ENCODE measurements around the gene INAFM2.

The INAFM2 gene

DNA sequence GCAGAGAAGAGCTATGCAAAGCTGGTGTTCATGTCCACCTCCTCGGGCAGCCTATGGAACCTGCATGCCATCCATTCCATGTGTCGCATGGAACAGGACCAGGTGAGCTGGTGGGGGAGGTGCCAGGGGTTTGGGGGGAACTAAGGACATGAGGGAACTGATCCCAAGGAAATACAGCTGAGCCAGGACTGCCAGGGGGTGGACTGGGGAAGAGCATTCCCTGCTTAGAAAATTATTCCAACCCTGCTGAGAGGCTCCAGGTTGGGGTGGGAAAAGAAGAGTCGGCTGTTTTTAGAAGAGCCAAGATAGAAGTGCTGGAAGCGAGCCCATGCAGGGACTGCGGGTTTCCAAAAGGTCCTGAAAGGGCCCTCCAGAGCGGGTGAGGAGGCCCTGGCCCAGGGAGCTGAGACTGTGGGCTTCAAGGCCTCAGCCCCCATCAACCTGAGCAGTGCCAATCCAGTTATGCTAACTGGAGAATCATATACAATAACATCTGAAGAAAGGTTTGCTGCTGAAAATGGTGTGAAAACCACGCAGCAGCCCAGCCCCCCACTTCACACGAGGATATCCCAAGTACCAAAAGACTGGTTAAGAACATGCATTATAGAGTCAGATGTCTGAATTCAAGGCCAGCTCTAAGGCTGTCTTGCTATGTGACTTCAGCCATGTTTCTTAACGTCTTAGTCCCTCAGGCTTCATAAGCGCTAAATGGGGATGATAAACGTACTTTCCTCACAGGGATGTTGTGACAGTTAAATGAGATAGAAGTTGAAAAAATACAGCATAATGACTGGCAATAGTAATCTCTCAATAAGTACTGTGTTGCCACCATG lies 42.3 kb downstream of the INAFM2 start:
- DNase-seq: no peak

DNA sequence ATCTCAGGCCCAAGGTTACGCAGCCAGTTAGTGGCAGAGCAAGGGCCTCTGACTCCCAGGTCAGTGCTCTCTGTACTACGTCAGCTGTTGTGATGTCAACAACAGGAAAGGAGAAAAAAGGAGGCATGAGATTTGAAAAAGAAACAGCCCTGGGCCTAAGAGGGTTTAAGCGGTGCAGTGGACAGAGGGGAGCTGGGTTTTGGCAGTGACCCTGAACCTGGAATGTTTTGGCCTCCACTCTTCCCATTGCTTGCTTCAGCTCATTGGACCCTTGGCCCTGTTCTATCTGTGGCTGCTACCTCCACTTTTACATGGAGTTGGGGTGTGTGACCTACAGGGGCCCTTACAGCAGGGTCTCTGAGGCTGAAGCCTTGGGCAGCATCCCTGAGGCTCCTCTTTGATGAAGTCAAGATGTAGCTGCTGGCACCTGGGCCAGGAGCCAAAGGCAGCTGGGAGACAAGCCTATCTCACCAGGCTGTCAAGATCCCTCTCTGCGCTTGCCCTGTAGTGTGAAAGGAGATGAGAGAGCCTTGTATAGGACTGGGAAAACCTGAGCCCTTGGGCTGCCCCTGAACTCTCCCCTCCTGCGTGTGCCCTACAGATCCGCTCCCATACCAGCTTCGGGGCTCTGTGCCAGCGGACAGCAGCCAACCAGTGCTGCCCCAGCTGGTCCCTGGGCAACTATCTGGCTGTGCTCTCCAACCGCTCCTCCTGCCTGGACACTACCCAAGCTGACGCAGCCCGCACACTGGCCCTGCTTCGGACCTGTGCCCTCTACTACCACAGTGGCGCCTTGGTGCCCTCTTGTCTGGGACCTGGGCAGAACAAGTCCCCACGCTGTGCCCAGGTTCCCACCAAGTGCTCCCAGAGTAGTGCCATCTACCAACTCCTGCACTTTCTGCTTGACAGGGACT lies 43.2 kb downstream of the INAFM2 start:
- DNase-seq: no peak

DNA sequence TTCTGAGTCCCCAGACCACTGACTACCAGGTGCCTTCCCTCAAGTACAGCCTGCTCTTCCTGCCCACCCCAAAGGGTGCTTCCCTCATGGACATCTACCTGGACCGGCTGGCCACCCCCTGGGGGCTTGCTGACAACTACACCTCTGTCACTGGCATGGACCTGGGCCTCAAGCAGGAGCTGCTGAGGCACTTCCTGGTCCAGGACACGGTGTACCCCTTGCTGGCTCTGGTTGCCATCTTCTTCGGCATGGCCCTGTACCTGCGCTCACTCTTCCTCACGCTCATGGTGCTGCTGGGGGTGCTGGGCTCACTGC lies 43.8 kb downstream of the INAFM2 start:
- no peak for DNase-seq

DNA sequence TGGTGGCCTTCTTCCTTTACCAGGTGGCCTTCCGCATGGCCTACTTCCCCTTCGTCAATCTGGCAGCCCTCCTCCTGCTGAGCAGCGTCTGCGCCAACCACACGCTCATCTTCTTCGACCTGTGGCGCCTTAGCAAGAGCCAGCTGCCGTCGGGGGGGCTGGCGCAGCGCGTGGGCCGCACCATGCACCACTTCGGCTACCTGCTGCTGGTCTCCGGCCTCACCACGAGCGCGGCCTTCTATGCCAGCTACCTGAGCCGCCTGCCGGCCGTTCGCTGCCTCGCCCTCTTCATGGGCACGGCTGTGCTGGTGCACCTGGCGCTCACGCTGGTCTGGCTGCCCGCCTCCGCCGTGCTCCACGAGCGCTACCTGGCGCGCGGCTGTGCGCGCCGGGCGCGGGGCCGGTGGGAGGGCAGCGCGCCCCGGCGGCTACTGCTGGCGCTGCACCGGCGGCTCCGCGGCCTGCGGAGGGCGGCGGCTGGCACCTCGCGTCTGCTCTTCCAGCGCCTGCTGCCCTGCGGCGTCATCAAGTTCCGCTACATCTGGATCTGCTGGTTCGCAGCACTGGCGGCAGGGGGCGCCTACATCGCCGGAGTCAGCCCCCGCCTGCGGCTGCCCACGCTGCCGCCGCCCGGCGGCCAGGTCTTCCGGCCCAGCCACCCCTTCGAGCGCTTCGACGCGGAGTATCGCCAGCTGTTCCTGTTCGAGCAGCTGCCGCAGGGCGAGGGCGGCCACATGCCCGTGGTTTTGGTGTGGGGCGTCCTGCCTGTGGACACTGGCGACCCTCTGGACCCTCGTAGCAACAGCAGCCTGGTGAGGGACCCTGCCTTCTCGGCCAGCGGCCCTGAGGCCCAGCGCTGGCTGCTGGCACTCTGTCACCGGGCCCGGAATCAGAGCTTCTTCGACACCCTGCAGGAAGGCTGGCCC lies 44.5 kb downstream of the INAFM2 start:
- peak; percentile 93 for DNase-seq

DNA sequence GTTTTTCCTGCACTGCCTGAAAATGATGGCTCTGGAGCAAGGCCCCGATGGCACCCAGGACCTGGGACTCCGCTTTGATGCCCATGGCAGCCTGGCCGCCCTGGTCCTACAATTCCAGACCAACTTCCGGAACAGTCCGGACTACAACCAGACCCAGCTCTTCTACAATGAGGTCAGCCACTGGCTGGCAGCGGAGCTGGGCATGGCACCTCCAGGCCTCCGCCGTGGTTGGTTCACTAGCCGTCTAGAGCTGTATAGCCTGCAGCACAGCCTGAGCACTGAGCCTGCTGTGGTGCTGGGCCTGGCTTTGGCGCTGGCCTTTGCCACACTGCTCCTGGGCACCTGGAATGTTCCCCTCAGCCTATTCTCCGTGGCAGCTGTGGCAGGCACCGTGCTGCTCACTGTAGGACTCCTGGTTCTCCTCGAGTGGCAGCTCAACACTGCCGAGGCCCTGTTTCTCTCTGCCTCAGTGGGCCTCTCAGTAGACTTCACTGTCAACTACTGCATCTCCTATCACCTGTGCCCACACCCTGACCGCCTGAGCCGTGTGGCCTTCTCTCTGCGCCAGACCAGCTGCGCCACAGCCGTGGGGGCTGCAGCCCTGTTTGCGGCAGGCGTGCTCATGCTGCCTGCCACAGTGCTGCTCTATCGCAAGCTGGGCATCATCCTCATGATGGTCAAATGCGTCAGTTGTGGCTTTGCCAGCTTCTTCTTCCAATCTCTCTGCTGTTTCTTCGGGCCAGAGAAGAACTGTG lies 45.4 kb downstream of the INAFM2 start:
- DNase-seq: no peak

DNA sequence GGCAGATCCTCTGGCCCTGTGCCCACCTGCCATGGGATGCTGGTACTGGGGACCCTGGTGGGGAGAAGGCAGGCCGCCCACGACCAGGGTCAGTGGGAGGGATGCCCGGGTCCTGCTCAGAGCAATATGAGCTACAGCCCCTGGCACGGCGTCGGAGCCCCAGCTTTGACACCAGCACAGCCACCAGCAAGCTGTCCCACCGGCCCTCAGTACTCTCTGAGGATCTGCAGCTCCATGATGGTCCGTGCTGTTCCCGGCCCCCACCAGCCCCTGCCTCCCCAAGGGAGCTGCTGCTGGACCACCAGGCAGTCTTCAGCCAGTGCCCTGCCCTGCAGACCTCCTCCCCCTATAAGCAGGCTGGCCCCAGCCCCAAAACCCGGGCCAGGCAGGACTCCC lies 46.0 kb downstream of the INAFM2 start:
- DNase-seq: no peak

DNA sequence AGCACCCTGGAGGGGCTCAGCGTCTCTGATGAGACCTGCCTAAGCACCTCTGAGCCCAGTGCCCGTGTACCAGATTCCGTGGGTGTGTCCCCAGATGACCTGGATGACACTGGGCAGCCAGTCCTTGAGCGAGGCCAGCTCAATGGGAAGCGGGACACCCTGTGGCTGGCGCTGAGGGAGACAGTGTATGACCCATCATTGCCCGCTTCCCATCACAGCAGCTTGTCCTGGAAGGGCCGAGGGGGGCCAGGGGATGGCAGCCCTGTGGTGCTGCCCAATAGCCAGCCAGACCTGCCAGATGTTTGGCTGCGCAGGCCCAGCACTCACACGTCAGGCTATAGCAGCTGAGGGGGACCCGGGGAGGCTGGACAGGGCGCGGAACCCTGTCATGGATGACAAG lies 46.5 kb downstream of the INAFM2 start:
- no peak for DNase-seq

DNA sequence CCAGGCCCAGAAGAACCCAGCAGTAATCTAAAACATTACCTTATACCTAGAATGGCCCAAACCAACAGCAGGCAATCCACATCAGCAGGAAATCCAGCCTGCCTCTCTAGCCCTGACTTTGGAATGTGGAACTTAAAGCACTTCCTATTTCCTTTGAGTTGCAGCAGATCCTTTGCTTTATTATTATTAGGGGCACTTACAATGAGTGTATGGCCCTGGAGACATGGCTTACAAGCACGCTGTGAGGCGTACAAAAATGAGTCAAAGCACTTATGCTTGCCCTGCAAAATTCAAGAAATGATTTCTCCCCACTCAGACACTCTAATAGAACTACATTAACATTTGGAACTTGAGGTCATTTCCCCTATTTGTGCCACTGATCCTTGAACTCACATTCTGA lies 49.5 kb downstream of the INAFM2 start:
- no peak for DNase-seq
